ENCODE measurements around the gene PEX26.
A peak's percentile ranks its signal among the peaks of the same experiment; 100 is the strongest.
"Not testable (repeated sequence)": the region's sequence is repeated elsewhere in the genome, so short reads cannot be mapped to it uniquely, and the experiment has no call there.

Gene PEX26

GRCh38 chr22:18119409-18120110, 41.8 kb downstream of the PEX26 start:
- DNase-seq (ENCODE audit: low spot score): peak; percentile 35

GRCh38 chr22:18120857-18121256, 43.1 kb downstream of the PEX26 start:
- DNase-seq (ENCODE audit: low spot score): peak; percentile 11

GRCh38 chr22:18121506-18121905, 43.7 kb downstream of the PEX26 start:
- DNase-seq (ENCODE audit: low spot score): peak; percentile 31

- DNase-seq (ENCODE audit: low spot score): peak; percentile 49
Observed at GRCh38 chr22:18121954-18122554, 44.3 kb downstream of the PEX26 start.

GRCh38 chr22:18123476-18124025, 45.8 kb downstream of the PEX26 start:
- DNase-seq (ENCODE audit: low spot score): peak; percentile 17

- no peak for DNase-seq (ENCODE audit: low spot score)
Observed at GRCh38 chr22:18126606-18127005, 48.8 kb downstream of the PEX26 start.

- no peak for DNase-seq (ENCODE audit: low spot score)
Observed at GRCh38 chr22:18130018-18130417, 52.2 kb downstream of the PEX26 start.

- DNase-seq (ENCODE audit: low spot score): no peak
Observed at GRCh38 chr22:18130699-18131429, 53.1 kb downstream of the PEX26 start.

- no peak for DNase-seq (ENCODE audit: low spot score)
Observed at GRCh38 chr22:18133452-18133851, 55.7 kb downstream of the PEX26 start.

- no peak for DNase-seq (ENCODE audit: low spot score)
Observed at GRCh38 chr22:18136563-18137320, 59.0 kb downstream of the PEX26 start.

GRCh38 chr22:18141004-18141403, 63.2 kb downstream of the PEX26 start:
- not testable (repeated sequence) for DNase-seq (ENCODE audit: low spot score)

- no peak for DNase-seq (ENCODE audit: low spot score)
Observed at GRCh38 chr22:18144105-18144504, 66.3 kb downstream of the PEX26 start.

GRCh38 chr22:18145676-18146388, 68.0 kb downstream of the PEX26 start:
- DNase-seq (ENCODE audit: low spot score): no peak

- DNase-seq (ENCODE audit: low spot score): no peak
Observed at GRCh38 chr22:18146389-18146753, 68.6 kb downstream of the PEX26 start.

- DNase-seq (ENCODE audit: low spot score): no peak
Observed at GRCh38 chr22:18147791-18148190, 70.0 kb downstream of the PEX26 start.

- no peak for DNase-seq (ENCODE audit: low spot score)
Observed at GRCh38 chr22:18148293-18148965, 70.6 kb downstream of the PEX26 start.

GRCh38 chr22:18152519-18152918, 74.7 kb downstream of the PEX26 start:
- DNase-seq (ENCODE audit: low spot score): peak; percentile 34

GRCh38 chr22:18154821-18155390, 77.1 kb downstream of the PEX26 start:
- peak; percentile 42 for DNase-seq (ENCODE audit: low spot score)
